Small intestine (tissue), 7 donors: ENCODE measurements around the gene TCHH. TPM values are rescaled to one million over a fixed set of nuclear protein-coding genes. Genes with fewer than 3 reads are reported as not detected.
A peak's percentile ranks its signal among the peaks of the same experiment; 100 is the strongest.
"Not testable (repeated sequence)": the region's sequence is repeated elsewhere in the genome, so short reads cannot be mapped to it uniquely, and the experiment has no call there.

Experiments
- DNase-seq, 2 donors: peaks; one replicate each; pipeline versions ENCODE4 v3.0.0 to v3.0.0-alpha.2; 2013
- FAIRE-seq: peaks from 2 replicates; lab custom pipeline; 2012; peaks lifted over from hg19 to GRCh38; lab: Jason Lieb, UNC
- H3K27ac ChIP-seq, 3 donors: one replicate each; pipeline ENCODE4 v1.5.1; 2013; ENCODE audit warnings: low read length in 2 of 3, mild to moderate bottlenecking in 2 of 3, control low read depth in 1 of 3, inconsistent platforms in 1 of 3, low read depth in 1 of 3, moderate library complexity in 1 of 3
- H3K27me3 ChIP-seq, 3 donors: one replicate each; pipeline ENCODE4 v1.6.1; 2013; ENCODE audit warnings: low read length in 3 of 3, inconsistent platforms in 1 of 3; ENCODE audit not compliant: control insufficient read depth in 3 of 3, insufficient read depth in 3 of 3
- H3K36me3 ChIP-seq, 3 donors: one replicate each; pipeline ENCODE4 v1.6.1; 2013; ENCODE audit warnings: low read length in 3 of 3, inconsistent platforms in 1 of 3, low read depth in 1 of 3, mild to moderate bottlenecking in 1 of 3, moderate library complexity in 1 of 3; ENCODE audit not compliant: control insufficient read depth in 3 of 3, insufficient read depth in 2 of 3
- H3K4me1 ChIP-seq, 3 donors: one replicate each; pipeline ENCODE4 v1.6.1; 2013; ENCODE audit warnings: low read length in 2 of 3, inconsistent platforms in 1 of 3, low read depth in 1 of 3, mild to moderate bottlenecking in 1 of 3, moderate library complexity in 1 of 3; ENCODE audit not compliant: control insufficient read depth in 3 of 3, insufficient read depth in 2 of 3
- H3K4me3 ChIP-seq, 3 donors: one replicate each; pipeline ENCODE4 v1.5.1; 2013; ENCODE audit warnings: low read length in 3 of 3, control low read depth in 1 of 3, inconsistent platforms in 1 of 3, low read depth in 1 of 3, mild to moderate bottlenecking in 1 of 3, moderate library complexity in 1 of 3
- H3K9me3 ChIP-seq, 2 donors: one replicate each; pipeline ENCODE4 v1.6.1; 2013; ENCODE audit warnings: low read depth in 1 of 2, low read length in 1 of 2; ENCODE audit not compliant: control insufficient read depth in 2 of 2, insufficient read depth in 1 of 2
- WGBS, 3 donors: extraction: QIAGEN DNeasy Blood & Tissue Kit; methylation state at CpG; one replicate each; pipeline ENCODE4 v1.1.7; 2013; 5-methylcytosine and 5-hydroxymethylcytosine counted together
- polyA plus RNA-seq, 4 donors: library from polyadenylated mRNA; stranded (reverse) in 3 of 4; unstranded in 1 of 4; fragments of 200-250 nt in 3 of 4; fragments of 120-200 nt in 1 of 4; gene quantifications; one replicate each; pipeline versions ENCODE4 v1.2.1 to v1.2.3, GENCODE V29; 2013
- donor health status: healthy with polysubstance abuse.
- donor health status: control.
- donor health status: control.
- donor health status: Bipolar disorder and iron deficiency.
- donor health status: healthy.

Gene TCHH
- polyA plus RNA-seq, 4 donors = 0.12 to 0.27 TPM; not detected in 2

- DNase-seq = no peak
- Histone ChIP-seq H3K27me3 (peaks cover 0 to 11% (median 2%) of the 10 kb centered on the region in 3 donors), H3K4me3 (no peak within 1 kb of the TSS), H3K4me1 (no peaks in the 10 kb centered on the region), H3K27ac (no peak within 1 kb of the TSS), H3K9me3 (no peaks in the 10 kb centered on the region), H3K36me3 (no peaks in the 10 kb centered on the region)
- 71 to 78% (median 71%) methylated on average over 5 of the region's 5 CpGs for WGBS, 3 donors
- FAIRE-seq = no peak
These were observed 26.1 kb downstream of the TCHH start, which contains the start of gene TCHHL1 for GRCh38 chr1:152089014-152089674. TSS of gene TCHHL1 (minus strand) at chr1:152089064. CDS start at chr1:152088143, 921 bp downstream.

- H3K36me3 ChIP-seq = no peaks in the 10 kb centered on the region
- no peak overlapping the region for H3K4me3 ChIP-seq
- peaks cover 0 to 14% (median 2%) of the 10 kb centered on the region in 3 donors for H3K27me3 ChIP-seq
- no peak overlapping the region for H3K27ac ChIP-seq
- no peaks in the 10 kb centered on the region for H3K4me1 ChIP-seq
- FAIRE-seq (no peak), DNase-seq (no peak)
- no peaks in the 10 kb centered on the region for H3K9me3 ChIP-seq
These were observed 28.5 kb downstream of the TCHH start for GRCh38 chr1:152086760-152087159.

DNA sequence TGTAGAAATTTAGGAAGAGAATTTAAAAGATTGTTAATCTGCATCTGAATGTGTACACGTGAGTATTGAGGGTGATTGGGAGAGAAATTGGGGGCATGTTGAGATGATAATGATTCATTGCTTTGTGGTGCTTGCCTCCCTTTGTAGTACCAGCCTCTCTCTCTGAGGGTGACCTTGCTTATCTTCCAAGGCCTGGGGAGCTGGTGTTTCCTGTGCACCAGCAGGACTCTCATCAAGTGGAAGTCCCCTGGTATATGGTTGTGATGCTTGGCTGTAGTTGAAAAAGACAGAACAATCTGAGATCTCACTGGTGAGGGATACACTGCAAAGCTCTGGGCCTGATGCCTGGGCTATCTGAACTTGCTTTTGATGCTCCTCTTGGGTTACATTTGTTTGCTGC, 30.4 kb downstream of the TCHH start:
- H3K4me1 ChIP-seq = no peaks in the 10 kb centered on the region
- peaks cover 0 to 14% (median 2%) of the 10 kb centered on the region in 3 donors for H3K27me3 ChIP-seq
- H3K9me3 ChIP-seq = no peaks in the 10 kb centered on the region
- FAIRE-seq = no peak
- no peak overlapping the region for H3K4me3 ChIP-seq
- no peaks in the 10 kb centered on the region for H3K36me3 ChIP-seq
- no peak overlapping the region for H3K27ac ChIP-seq
- WGBS, 3 donors = 45 to 55% (median 46%) methylated on average over 1 of the region's 1 CpG
- DNase-seq = no peak

GRCh38 chr1:152081026-152081425, 34.2 kb downstream of the TCHH start:
- H3K27ac ChIP-seq, H3K9me3 ChIP-seq, FAIRE-seq, H3K4me1 ChIP-seq, H3K27me3 ChIP-seq, DNase-seq, H3K4me3 ChIP-seq, H3K36me3 ChIP-seq: not testable (repeated sequence)
- WGBS, 3 donors = 85 to 95% (median 91%) methylated on average over 7 to 17 of the region's 17 CpGs

DNA sequence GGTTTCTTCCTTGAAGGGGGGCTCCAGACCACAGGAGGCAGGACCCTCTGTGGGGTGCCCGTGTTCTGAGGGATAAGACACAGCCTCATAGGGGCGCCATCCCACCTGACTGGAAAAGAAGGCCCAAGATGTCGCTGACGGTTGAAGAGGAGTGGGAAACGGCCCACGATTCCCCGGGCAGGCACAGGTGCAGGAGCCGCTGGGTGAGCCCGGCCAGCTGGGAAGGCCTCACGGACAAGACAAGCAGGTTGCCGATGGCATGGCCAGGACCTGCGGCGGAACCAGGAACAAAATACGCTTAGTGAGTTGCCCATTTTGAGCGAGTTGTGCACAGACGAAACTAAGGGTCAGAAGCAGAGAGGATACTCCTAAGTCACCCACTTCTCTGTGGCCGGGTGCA, 34.8 kb downstream of the TCHH start:
- not testable (repeated sequence) for DNase-seq, H3K9me3 ChIP-seq, H3K27me3 ChIP-seq, H3K36me3 ChIP-seq, H3K4me1 ChIP-seq, FAIRE-seq, H3K4me3 ChIP-seq, H3K27ac ChIP-seq
- 84 to 90% (median 89%) methylated on average over 17 of the region's 17 CpGs for WGBS, 3 donors

DNA sequence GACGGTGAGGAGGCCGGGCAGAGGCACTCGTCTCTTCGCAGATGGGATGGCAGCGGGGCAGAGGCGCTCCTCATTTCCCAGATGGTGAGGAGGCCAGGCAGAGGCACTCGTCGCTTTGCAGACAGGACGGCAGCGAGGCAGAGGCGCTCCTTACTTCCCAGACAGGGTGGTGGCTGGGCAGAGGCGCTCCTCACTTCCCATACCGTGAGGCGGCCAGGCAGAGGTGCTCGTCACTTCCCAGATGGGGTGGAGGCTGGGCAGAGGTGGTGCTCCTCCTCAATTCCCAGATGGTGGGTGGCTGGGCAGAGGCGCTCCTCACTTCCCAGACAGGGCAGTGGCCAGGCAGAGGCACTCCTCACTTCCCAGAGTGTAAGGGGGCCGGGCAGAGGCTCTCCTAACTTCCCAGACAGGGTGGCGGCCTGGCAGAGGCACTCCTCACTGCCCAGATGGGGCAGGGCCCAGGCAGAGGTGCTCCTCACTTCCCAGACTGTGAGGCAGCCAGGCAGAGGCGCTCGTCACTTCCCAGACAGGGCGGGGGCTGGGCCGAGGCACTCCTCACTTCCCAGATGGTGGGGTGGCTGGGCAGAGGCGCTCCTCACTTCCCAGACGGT, 36.3 kb downstream of the TCHH start:
- H3K4me3 ChIP-seq = no peak overlapping the region
- H3K36me3 ChIP-seq = no peaks in the 10 kb centered on the region
- DNase-seq = no peak
- H3K27me3 ChIP-seq = peaks cover 0 to 3% (median 0%) of the 10 kb centered on the region in 3 donors
- FAIRE-seq = no peak
- H3K9me3 ChIP-seq = no peaks in the 10 kb centered on the region
- no peak overlapping the region for H3K27ac ChIP-seq
- H3K4me1 ChIP-seq = no peaks in the 10 kb centered on the region
- 82 to 87% (median 86%) methylated on average over 21 to 24 of the region's 24 CpGs for WGBS, 3 donors

GRCh38 chr1:152072311-152072710, 42.9 kb downstream of the TCHH start:
- H3K27me3 ChIP-seq = peaks cover 0 to 6% (median 3%) of the 10 kb centered on the region in 3 donors
- H3K4me1 ChIP-seq = no peaks in the 10 kb centered on the region
- H3K36me3 ChIP-seq = no peaks in the 10 kb centered on the region
- H3K4me3 ChIP-seq = no peak overlapping the region
- 57 to 73% (median 70%) methylated on average over 3 of the region's 3 CpGs for WGBS, 3 donors
- FAIRE-seq = no peak
- DNase-seq = no peak
- no peaks in the 10 kb centered on the region for H3K9me3 ChIP-seq
- H3K27ac ChIP-seq = no peak overlapping the region

DNA sequence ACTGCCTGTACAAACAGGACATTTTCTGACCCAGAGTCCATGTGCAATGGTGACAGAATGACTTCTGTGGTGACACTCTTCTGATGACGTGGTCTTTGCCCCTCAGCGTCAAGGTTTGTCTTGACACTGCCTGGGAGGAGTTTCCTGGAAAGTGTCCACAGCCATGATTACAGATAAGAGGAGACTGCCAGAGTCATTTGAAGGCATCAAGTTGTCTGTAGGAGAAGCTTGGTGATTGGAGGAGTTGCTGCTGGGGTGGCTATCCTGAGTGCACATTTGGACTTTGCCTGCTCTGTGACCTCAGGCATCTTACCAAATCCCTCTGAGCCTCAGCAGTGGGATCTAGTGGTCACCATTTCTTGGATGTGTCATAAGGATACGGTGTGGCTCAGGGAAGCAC, 44.1 kb downstream of the TCHH start:
- Histone ChIP-seq H3K27me3 (peaks cover 0 to 6% (median 3%) of the 10 kb centered on the region in 3 donors), H3K36me3 (no peaks in the 10 kb centered on the region), H3K4me3 (no peak overlapping the region), H3K9me3 (no peaks in the 10 kb centered on the region), H3K4me1 (no peaks in the 10 kb centered on the region), H3K27ac (no peak overlapping the region)
- WGBS, 3 donors = 31 to 68% (median 44%) methylated on average over 3 of the region's 3 CpGs
- FAIRE-seq (no peak), DNase-seq (peak in 1 of 2 donors; percentile 67)
